HepG2 (cell line): ENCODE measurements around the gene ZNF22. TPM values are rescaled to one million over a fixed set of nuclear protein-coding genes. Genes with fewer than 3 reads are reported as not detected.
A peak's percentile ranks its signal among the peaks of the same experiment; 100 is the strongest.

Experiments
- CBX1 ChIP-seq: IDR thresholded peaks from one replicate; pipeline ENCODE4 v1.6.1; 2016; ENCODE audit warnings: antibody characterized with exemption, low read depth
- FOXJ3 ChIP-seq: sonication (generic); formaldehyde crosslinking; IDR thresholded peaks from 2 replicates; pipeline ENCODE4 v1.4.0; 2020; ENCODE audit warnings: missing genetic modification reagents, mild to moderate bottlenecking, borderline replicate concordance
- GMEB2 ChIP-seq: IDR thresholded peaks from 2 replicates; pipeline ENCODE4 v1.6.1; 2016; ENCODE audit warnings: missing biosample characterization, missing genetic modification reagents, low read depth
- HNF4A ChIP-seq: sonication (generic); formaldehyde crosslinking; IDR thresholded peaks from 2 replicates; pipeline ENCODE4 v1.4.0; 2020; ENCODE audit warnings: missing genetic modification reagents
- MXI1 ChIP-seq: IDR thresholded peaks from 3 replicates; pipeline ENCODE4 v1.6.1; 2012; ENCODE audit warnings: low read depth, low read length, inconsistent platforms, borderline replicate concordance
- PBX3 ChIP-seq: sonication (generic); formaldehyde crosslinking; IDR thresholded peaks from 2 replicates; pipeline ENCODE4 v1.8.1; 2023; ENCODE audit warnings: missing genetic modification reagents, inconsistent platforms, borderline replicate concordance
- POLR2A ChIP-seq, 2 experiments: IDR thresholded peaks; 2 replicates each; pipeline ENCODE4 v1.6.1; 2011; ENCODE audit warnings: low read depth in 2 of 2, low read length in 2 of 2, mild to moderate bottlenecking in 1 of 2, moderate library complexity in 1 of 2; ENCODE audit not compliant: insufficient read depth in 1 of 2
- RXRB ChIP-seq: IDR thresholded peaks from 2 replicates; pipeline ENCODE4 v1.6.1; 2016; ENCODE audit warnings: borderline replicate concordance, missing genetic modification reagents, missing compliant biosample characterization
- YEATS4 ChIP-seq: sonication (generic); formaldehyde crosslinking; IDR thresholded peaks from 2 replicates; pipeline ENCODE4 v1.4.0; 2020; ENCODE audit warnings: missing genetic modification reagents, borderline replicate concordance
- ZBTB20 ChIP-seq: sonication (generic); formaldehyde crosslinking; IDR thresholded peaks from 2 replicates; pipeline ENCODE4 v1.8.1; 2023; ENCODE audit warnings: missing genetic modification reagents, low read depth, mild to moderate bottlenecking, borderline replicate concordance
- ZBTB21 ChIP-seq: sonication (generic); formaldehyde crosslinking; IDR thresholded peaks from 2 replicates; pipeline ENCODE4 v1.4.0; 2020; ENCODE audit warnings: missing genetic modification reagents
- ZFP36 ChIP-seq: fragments of 150-350 bp; IDR thresholded peaks from 2 replicates; pipeline ENCODE4 v1.6.1; 2018; ENCODE audit warnings: borderline replicate concordance, low read length, low read depth; ENCODE audit not compliant: partially characterized antibody
- ZMAT3 ChIP-seq: sonication (generic); formaldehyde crosslinking; conservative IDR thresholded peaks from 2 replicates; pipeline ENCODE4 v1.7.0; 2021; ENCODE audit warnings: missing genetic modification reagents
- ZNF101 ChIP-seq: sonication (generic); formaldehyde crosslinking; IDR thresholded peaks from 2 replicates; pipeline ENCODE4 v1.4.0; 2020; ENCODE audit warnings: mild to moderate bottlenecking, low read depth, missing genetic modification reagents, borderline replicate concordance
- ZNF547 ChIP-seq: sonication (generic); formaldehyde crosslinking; IDR thresholded peaks from 2 replicates; pipeline ENCODE4 v1.5.1; 2020; ENCODE audit warnings: mild to moderate bottlenecking, missing genetic modification reagents
- ZNF781 ChIP-seq: sonication (generic); formaldehyde crosslinking; IDR thresholded peaks from 2 replicates; pipeline ENCODE4 v1.5.1; 2020; ENCODE audit warnings: borderline replicate concordance, mild to moderate bottlenecking, missing genetic modification reagents; ENCODE audit errors: not compliant biosample characterization
- ZNF850 ChIP-seq: sonication (generic); formaldehyde crosslinking; conservative IDR thresholded peaks from 2 replicates; pipeline ENCODE4 v1.9.0; 2021; ENCODE audit warnings: mild to moderate bottlenecking, missing genetic modification reagents
- ZSCAN22 ChIP-seq: sonication (generic); formaldehyde crosslinking; IDR thresholded peaks from 2 replicates; pipeline ENCODE4 v1.4.0; 2020; ENCODE audit warnings: mild to moderate bottlenecking, missing genetic modification reagents
- polyA plus RNA-seq, 8 experiments: library from polyadenylated mRNA; depleted of rRNA in 3 of 8; stranded (reverse) in 7 of 8; unstranded in 1 of 8; fragments of >200 nt; fragmentation: Illumina TruSeq in 4 of 8; extraction: Trizol in 4 of 8; gene quantifications; 2 replicates each; pipeline versions ENCODE4 v1.2.1 to v1.2.3, GENCODE V29; 2011 to 2016; ENCODE audit warnings: low read depth in 4 of 8, missing spikeins in 1 of 8, mixed read lengths in 1 of 8; ENCODE audit not compliant: insufficient read depth in 1 of 8
- total RNA-seq, 5 experiments: library from RNA; depleted of rRNA; stranded (reverse); fragments of >200 nt; fragmentation: Illumina TruSeq; extraction: Trizol; gene quantifications; 2 replicates each; pipeline ENCODE4 v1.2.3, GENCODE V29; 2016; ENCODE audit warnings: low read depth in 1 of 5
- TF ChIP-seq, protein P1 (sequence below): sonication (generic); formaldehyde crosslinking; IDR thresholded peaks from 2 replicates; pipeline ENCODE4 v1.4.0; 2020; ENCODE audit warnings: missing genetic modification reagents, mild to moderate bottlenecking, borderline replicate concordance
- TF ChIP-seq, protein P2 (sequence below): sonication (generic); formaldehyde crosslinking; IDR thresholded peaks from 2 replicates; pipeline ENCODE4 v1.4.0; 2020; ENCODE audit warnings: missing genetic modification reagents
- TF ChIP-seq, protein P3 (sequence below): sonication (generic); formaldehyde crosslinking; IDR thresholded peaks from 2 replicates; pipeline ENCODE4 v1.5.0; 2020; ENCODE audit warnings: missing genetic modification reagents, mild to moderate bottlenecking, borderline replicate concordance

Gene ZNF22
- total and polyA plus RNA-seq, 2 of the 13 experiments (the other 11 are each of a cell fraction or from before 2014, with no cell fraction given): 0.40 to 1.3 TPM

GRCh38 chr10:44959247-44960087 lies 41.3 kb upstream of the ZNF22 start, which contains the start of gene RASSF4 (continued):
- TF ChIP-seq, protein P1, sequence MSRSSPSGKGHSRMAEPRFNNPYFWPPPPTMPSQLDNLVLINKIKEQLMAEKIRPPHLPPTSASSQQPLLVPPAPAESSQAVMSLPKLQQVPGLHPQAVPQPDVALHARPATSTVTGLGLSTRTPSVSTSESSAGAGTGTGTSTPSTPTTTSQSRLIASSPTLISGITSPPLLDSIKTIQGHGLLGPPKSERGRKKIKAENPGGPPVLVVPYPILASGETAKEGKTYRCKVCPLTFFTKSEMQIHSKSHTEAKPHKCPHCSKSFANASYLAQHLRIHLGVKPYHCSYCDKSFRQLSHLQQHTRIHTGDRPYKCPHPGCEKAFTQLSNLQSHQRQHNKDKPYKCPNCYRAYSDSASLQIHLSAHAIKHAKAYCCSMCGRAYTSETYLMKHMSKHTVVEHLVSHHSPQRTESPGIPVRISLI (CRISPR knock-in tag): no peak
- TF ChIP-seq FOXJ3 (CRISPR knock-in tag): no peak; the same call in 1 of the 2 replicates
- no peak for TF ChIP-seq ZFP36
- TF ChIP-seq PBX3 (CRISPR knock-in tag): no peak
- TF ChIP-seq ZBTB20 (CRISPR knock-in tag): no peak; the same call in 1 of the 2 replicates
- TF ChIP-seq, protein P2, sequence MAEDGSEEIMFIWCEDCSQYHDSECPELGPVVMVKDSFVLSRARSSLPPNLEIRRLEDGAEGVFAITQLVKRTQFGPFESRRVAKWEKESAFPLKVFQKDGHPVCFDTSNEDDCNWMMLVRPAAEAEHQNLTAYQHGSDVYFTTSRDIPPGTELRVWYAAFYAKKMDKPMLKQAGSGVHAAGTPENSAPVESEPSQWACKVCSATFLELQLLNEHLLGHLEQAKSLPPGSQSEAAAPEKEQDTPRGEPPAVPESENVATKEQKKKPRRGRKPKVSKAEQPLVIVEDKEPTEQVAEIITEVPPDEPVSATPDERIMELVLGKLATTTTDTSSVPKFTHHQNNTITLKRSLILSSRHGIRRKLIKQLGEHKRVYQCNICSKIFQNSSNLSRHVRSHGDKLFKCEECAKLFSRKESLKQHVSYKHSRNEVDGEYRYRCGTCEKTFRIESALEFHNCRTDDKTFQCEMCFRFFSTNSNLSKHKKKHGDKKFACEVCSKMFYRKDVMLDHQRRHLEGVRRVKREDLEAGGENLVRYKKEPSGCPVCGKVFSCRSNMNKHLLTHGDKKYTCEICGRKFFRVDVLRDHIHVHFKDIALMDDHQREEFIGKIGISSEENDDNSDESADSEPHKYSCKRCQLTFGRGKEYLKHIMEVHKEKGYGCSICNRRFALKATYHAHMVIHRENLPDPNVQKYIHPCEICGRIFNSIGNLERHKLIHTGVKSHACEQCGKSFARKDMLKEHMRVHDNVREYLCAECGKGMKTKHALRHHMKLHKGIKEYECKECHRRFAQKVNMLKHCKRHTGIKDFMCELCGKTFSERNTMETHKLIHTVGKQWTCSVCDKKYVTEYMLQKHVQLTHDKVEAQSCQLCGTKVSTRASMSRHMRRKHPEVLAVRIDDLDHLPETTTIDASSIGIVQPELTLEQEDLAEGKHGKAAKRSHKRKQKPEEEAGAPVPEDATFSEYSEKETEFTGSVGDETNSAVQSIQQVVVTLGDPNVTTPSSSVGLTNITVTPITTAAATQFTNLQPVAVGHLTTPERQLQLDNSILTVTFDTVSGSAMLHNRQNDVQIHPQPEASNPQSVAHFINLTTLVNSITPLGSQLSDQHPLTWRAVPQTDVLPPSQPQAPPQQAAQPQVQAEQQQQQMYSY (CRISPR knock-in tag): no peak
- no peak for TF ChIP-seq ZBTB21
- peak; percentile 82; the same call in 1 of the 2 replicates for TF ChIP-seq YEATS4 (CRISPR knock-in tag)
- no peak for TF ChIP-seq ZSCAN22 (CRISPR knock-in tag)
- no peak for TF ChIP-seq ZNF101 (CRISPR knock-in tag)
- TF ChIP-seq ZMAT3: peak; percentile 73; the same call in 1 of the 2 replicates
- 0 out of 2 replicates have a peak, but pooled peaks have one; percentile 33 for TF ChIP-seq ZNF547
- TF ChIP-seq POLR2A (IDR thresholded peaks at IDR 0.05; ENCODE audit: insufficient read depth in 1 of 2, low read depth in 2 of 2, low read length in 2 of 2): peak; percentile 75 to 94
- TF ChIP-seq HNF4A (CRISPR knock-in tag): peak; percentile 43
- TF ChIP-seq RXRB (CRISPR knock-in tag): peak; percentile 73; the same call in 1 of the 2 replicates
- TF ChIP-seq GMEB2 (CRISPR knock-in tag): no peak
- TF ChIP-seq, protein P3, sequence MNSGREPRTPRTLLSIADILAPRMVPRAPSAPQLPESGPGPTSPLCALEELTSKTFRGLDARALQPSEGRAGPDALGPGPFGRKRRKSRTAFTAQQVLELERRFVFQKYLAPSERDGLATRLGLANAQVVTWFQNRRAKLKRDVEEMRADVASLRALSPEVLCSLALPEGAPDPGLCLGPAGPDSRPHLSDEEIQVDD (CRISPR knock-in tag): no peak
- TF ChIP-seq MXI1: peak; percentile 58; the same call in 1 of the 3 replicates
- TF ChIP-seq ZNF781 (CRISPR knock-in tag): no peak
- TF ChIP-seq ZNF850: no peak
- peak; percentile 27 for TF ChIP-seq CBX1
